ENCODE data around the gene NCAM2.

- TF ChIP-seq POLR2A (IDR thresholded peaks at IDR 0.05; ENCODE audit: low read depth): no peak
- TF ChIP-seq, protein P1, sequence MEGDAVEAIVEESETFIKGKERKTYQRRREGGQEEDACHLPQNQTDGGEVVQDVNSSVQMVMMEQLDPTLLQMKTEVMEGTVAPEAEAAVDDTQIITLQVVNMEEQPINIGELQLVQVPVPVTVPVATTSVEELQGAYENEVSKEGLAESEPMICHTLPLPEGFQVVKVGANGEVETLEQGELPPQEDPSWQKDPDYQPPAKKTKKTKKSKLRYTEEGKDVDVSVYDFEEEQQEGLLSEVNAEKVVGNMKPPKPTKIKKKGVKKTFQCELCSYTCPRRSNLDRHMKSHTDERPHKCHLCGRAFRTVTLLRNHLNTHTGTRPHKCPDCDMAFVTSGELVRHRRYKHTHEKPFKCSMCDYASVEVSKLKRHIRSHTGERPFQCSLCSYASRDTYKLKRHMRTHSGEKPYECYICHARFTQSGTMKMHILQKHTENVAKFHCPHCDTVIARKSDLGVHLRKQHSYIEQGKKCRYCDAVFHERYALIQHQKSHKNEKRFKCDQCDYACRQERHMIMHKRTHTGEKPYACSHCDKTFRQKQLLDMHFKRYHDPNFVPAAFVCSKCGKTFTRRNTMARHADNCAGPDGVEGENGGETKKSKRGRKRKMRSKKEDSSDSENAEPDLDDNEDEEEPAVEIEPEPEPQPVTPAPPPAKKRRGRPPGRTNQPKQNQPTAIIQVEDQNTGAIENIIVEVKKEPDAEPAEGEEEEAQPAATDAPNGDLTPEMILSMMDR (IDR thresholded peaks at IDR 0.05): no peak
- no peak for TF ChIP-seq POLR2AphosphoS5 (IDR thresholded peaks at IDR 0.05)
- TF ChIP-seq EP300 (IDR thresholded peaks at IDR 0.05): no peak
Observed at GRCh38 chr21:21019681-21020080, 21.5 kb downstream of the NCAM2 start.

All from esophagus muscularis mucosa (tissue), 4 donors.